Activated CD8-positive, alpha-beta memory T cell treated with anti-CD3 and anti-CD28 coated beads, Interleukin-2, amount 50 U/mL, for 1 hour (primary cell): Measurements from ENCODE around the gene RGS9.
"Not testable (repeated sequence)": the region's sequence is repeated elsewhere in the genome, so short reads cannot be mapped to it uniquely, and the experiment has no call there.

Source experiments
- DNase-seq: peaks from one replicate; pipeline ENCODE4 v3.0.0-alpha.2; 2020; ENCODE audit errors: extremely low read depth

The RGS9 gene

DNA sequence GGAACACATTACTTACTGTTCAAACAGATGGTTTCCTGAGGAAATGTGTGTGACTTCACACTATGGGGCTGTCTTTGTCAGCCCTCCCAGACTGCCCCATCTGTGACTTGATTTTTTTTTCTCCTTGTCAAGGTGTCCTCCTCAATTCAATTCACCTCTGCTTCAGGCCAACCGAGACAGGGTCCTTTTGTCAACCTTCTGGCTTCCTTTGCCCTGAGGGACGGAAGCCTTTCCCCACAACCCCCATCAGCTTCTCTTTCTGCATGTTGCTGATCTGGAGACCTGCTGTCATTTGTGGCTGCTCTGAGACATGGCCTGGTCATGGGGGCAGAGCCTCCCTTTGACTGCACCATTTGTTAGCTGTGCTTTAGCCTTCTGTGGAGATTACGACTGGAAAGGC lies 21.3 kb upstream of the RGS9 start:
- no peak for DNase-seq

DNA sequence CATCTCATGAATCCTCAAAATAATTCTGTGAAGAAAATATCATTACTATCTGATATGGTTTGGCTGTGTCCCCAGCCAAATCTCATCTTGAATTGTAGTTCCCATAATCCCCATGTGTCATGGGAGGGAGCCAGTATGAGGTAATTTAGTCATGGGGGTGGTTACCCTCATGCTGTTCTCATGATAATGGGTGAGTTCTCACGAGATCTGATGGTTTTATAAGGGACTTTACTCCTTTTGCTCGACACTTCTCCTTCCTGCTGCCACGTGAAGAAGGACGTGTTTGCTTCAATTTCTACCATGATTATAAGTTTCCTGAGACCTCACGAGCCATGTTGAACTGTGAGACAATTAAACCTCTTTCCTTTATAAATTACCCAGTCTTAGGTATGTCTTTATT lies 20.7 kb upstream of the RGS9 start:
- DNase-seq, result not testable (repeated sequence)

DNA sequence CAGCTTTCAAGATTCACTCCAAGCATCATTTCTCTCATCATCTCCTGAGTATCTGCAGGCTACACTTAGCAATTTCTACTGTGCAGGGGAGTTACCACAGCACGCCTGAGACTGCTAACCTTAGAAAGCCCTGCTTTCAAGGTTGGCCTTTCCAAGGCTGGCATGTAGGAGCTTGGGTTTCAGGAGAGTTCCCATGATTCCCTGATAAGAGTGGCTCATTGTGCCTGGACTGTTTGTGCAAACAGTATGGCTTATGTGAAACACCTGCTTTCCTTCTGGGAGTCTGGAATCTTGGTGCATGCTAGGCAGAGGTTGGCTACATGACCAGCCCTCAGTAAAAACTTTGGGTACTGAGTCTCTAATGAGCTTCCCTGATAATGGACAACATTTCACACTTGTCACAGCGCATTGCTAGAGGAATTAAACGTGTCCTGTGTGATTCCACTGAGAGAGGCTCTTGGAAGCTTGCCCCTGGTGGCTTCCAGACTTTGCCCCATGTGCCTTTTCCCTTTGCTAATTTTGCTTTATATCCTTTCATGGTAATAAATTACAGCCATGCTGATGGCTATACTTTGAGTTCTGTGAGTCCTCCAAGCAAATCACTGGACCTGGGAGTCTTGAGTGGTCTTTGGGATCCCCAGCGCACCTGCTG lies 19.7 kb upstream of the RGS9 start:
- no peak for DNase-seq

DNA sequence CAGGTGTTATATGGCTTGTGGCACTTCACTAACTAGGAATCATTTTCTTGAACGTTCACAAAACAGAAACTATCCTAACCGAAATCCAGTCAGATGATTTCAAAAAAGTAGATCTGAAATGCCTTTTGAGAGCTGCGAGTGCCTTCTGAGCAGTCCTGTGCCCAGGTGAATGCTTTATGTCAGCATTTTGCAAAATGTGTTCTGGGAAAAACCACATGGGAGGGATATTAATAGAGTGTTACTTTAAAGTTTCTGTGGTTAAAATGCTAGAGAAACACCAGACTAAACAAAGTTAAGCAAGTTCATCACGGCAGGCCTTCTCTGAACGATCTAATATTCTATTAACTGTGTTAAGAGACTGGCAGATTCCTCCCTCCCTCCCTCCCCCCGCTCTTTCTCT lies 15.8 kb upstream of the RGS9 start:
- no peak for DNase-seq

DNA sequence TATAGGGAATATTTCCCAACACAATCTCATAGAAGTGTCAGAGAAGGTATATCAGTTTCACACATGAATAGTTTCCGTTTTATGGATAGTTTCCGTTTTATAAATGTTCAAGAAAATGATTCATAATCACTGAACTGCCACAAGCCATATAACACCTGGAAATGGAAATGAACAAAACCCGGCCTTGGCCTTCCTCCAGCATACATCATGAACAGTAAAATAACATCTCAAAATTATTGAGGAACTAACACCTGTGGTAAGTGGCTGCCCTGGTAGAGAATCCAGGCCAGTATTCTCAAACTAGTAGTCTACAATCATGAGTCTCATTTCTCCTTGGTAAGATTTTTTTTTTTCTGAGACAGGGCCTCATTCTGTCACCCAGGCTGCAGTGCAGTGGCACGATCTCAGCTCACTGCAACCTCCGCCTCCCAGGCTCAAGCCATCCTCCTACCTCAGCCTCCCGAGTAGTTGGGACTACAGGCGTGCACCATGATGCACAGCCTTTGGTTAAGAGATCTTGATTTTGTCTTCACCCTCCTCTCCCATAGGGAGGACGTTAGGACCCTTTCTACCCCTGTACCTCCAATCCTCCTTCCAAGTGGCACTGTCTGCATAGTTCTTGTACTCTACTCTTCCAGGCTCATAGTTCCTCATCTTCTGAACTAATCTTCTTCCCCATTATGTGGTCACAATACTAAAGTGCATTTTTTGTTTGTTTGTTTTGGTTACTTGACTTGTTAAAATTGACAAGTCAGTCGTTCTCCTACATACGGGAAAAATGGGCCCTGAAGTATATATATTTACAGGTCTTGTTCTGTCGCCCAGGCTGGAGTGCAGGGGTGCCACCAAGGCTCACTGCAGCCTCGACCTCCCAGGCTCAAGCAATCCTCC lies 15.0 kb upstream of the RGS9 start:
- no peak for DNase-seq

DNA sequence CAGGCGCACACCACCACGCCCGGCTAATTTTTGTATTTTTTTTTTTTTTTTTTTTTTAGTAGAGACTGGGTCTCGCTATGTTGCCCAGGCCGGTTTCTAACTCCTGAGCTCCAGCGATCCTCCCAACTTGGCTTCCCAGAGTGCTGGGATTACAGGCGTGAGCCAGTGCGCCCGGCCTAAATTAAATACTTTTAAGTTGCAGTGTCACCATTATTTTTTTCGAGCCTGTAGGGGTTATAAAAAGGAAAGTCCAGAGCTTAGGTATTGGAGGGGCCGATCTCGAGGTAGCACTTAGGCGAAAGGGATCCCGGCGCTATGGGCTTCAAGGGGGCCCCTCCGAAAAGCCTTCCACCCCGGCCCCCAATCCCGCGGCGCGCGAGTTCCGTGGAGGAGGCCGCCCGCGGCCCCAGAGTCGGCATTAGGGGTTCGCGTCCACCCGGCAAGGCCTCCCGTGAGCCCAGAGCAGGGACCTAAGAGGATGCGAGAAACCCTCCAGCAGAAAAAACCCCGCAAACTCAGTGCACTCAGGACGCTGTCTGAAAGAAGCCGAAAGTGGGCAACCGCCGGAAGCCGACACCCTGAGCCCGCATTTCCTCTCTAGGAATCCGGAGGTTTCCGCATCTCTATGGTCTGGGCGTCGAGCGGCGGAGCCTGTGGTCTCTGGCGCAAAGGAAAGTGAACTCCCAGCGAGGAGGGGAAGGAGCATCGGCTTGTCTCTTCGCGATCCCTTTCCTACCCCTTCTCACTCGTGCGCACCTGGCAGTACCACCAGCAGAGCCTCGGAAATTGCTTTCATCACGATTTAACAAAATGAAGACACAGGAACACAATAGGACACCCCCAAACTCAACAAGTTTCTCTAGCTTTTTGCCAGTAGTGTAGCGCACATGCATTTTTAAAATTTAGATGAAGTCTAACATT lies 14.1 kb upstream of the RGS9 start:
- peak; percentile 62 for DNase-seq

DNA sequence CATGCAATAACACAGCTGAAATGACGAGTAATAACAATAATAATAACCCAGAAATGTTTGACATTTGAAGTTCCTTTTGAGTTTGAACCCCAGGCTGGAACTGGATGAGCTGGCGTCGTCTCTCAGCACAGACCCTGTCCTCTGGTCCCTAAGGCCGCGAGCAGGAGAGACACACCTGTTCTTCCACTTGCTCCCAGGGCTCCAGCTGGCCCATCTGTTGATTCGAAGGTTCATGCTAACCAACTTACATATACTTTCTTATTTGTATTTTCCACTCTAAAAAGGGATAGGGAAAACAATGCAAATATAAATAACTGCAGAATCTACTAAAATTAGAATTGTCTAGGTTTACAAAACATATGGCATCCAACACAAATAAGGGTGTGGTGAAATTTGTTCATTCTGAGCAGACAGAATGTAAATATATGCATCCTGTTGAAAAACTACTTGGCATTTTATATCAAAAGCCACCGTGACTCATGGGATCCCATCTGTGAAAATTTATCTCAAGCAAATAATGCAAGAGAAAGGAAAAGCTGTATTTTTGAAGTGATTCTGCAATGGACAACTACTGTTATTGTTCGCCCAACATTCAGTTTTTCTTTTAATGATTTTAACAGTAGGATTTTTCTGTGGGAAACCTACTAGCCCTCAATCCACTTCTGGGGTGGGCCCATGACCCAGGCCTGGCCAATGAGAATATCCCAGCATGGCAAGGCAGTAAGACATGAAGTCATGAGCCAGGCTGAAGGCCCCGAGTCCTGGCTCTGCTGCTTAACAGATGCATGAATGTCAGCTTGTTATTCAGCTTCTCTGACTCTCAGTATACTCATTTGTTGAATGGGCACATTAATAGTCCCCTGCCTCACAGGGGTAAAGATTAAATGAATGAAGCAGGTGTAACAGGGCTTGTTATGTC lies 13.2 kb upstream of the RGS9 start:
- DNase-seq, result no peak

DNA sequence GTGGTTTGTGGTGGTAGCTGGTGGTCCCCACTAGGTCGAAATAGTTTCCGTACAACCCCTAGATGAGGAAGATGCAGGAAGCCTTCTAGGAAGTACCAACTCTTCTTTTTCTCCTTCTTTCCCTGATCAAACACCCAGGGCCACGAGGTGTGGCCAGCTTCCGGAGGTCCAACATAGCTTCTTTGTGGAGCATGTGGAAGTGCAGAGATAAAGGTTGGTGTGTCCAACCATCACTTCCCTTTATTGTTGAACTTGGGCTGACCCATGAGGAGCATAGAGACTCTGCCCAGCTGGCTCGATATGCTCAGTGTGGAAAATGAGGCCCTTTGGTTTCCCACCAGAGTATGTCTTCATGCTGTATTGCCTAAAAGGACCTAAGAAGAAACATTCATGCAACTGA lies 6.3 kb upstream of the RGS9 start:
- DNase-seq, result no peak

DNA sequence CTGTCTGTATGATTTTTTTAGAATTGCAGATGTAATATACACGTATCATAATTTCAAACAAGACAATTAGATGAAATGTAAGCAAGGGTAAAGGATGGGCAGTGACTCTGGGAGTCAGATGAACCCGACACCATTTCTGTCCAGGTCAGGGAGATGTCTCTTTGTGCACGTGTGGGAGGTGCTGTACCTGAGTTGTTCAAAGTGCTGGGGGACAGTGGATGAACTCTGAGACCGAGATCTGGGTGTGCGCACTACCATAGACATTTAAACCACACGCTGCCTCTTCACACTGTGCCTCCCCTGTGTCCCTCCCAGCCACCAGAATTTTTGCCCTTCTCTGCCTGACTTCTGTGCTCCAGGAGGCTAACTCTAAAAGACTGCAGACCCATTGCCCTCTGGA lies 5.9 kb upstream of the RGS9 start:
- no peak for DNase-seq

DNA sequence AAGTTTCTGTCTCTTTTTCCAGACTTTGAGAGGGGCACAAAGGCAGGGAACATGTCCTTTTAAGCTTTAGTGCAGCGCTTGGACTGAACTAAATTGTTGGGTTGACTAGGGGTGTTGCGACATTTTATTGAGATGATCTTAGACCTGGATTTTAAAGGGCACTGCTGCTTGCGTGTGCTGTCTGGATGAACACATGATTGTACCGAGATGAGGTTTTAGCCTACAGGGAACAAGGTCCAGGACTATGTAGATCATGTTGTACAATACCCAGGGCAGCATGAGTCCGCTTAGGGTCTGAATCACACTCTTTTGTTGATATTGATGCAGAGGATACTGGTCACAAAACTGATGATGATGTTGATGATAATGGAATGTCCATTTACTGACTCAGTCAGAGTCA lies 5.2 kb upstream of the RGS9 start:
- no peak for DNase-seq

DNA sequence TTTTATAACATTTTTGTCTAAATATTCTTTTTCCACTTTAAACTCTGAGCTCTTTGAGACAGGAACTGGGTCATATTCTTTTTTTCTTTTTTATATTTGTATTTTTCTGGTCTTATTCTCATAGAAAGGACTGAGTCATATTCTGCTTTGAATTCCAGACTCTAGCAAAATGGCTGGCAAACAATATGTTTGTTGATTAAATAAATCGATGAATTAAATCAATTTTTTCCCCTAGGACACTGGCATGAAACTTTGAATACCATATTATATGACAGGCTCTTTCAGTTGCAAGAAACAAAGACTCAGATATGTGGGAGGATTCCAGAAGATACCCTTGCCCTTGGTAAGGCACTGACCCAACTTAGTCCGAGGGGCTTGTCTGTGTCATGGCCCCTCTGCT lies 3.1 kb upstream of the RGS9 start:
- DNase-seq, result no peak

DNA sequence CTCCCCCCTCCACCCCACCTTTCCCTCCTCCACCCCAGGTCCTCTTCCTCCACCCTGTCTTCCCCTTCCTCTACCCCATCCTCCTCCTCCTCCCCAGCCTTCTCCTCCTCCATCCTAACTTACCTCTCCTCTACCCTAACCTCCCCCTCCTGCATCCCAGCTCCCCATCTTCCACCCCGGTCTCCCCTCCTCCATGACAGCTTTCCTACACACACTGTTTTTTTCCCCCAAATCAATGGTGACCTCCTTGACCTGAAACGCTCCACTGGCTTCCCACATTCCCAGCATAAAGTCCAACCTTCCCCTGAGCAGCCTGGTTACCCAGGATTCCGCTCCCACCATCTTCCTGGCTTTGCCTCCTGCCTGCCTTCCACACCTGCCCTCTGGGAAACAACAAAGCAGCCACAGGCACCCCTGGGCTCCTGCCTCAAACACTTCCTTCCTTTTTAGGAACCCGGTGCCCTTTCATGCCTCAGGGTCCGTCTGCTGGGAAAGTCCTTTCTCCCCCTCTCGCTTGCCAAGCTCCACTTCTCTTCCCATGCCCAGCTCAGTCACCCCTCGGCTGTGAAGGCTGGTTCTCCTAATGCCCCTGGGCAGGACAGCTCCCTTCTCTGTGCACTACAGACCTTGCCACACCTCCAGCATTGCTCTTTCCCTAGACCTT lies 2.1 kb downstream of the RGS9 start:
- no peak for DNase-seq

DNA sequence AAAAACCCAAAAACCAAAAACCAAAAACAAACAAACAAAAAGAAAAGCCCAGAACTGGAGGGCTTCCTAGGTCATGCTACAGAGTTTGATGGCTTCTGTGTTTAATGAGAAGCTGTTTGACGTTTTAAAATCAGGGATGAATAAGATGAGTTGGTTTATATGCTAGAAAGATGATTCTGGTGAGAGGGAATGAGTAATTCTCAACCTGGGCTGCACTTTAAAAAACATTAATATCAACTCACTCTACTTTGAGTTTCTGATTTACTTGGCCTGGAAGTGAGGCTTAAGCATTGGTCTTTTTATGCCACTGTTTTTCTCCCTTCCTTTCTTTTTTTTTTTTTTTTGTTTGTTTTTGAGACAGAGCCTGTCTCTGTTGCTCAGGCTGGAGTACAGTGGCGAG lies 5.1 kb downstream of the RGS9 start:
- DNase-seq, result no peak

DNA sequence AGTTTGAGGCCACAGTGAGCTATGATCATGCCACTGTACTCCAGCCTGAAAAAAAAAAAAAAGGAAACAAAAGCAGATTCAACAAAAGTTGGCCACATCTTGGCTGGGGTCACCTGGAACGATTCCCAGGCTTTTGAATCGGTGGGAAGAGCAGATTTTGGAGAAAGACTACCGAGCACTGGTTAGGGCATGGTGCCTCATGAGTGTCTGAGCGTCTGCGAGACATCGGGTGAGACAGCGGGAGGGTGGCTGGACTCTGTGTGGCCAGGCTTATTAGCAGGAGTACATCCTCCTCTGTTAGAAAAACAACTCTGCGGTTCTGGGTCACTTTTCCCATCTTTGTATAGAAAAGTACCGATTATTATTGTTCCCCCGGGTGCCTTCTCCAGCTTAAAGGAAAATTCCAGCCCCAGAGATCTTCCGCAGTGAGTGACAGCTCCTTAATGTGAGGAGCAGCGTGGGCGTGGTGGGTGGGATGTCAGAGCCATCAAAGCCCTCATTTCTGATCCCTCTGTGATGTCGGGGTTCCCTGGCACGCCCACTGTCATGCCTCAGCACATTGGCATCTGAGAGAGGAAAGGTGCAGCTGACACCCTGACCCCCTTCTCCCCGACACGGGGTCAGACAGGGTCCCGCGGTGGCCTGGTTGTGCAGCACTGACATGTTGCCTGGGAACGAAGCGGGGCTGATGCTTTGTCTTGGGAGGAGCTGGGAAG lies 6.9 kb downstream of the RGS9 start:
- DNase-seq, result no peak

DNA sequence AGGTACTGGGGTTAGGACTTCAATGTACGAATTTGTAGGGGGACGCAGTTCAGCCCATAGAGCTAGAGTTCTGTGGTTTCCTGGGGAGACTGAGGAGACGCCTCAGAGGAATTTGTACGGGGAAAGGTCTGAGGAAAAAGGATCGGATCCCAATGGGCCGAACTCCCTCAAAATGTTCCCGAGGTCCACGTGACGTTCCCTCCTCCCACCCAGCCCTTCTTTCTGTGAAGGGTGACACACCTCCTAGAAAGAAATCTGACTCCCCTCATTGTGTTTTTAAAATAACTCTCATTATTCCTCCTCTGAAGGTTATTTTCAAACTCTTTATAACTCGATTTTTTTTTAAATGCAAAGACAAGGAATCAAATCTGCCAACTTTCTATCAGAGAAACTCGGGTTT lies 8.6 kb downstream of the RGS9 start:
- DNase-seq, result no peak

DNA sequence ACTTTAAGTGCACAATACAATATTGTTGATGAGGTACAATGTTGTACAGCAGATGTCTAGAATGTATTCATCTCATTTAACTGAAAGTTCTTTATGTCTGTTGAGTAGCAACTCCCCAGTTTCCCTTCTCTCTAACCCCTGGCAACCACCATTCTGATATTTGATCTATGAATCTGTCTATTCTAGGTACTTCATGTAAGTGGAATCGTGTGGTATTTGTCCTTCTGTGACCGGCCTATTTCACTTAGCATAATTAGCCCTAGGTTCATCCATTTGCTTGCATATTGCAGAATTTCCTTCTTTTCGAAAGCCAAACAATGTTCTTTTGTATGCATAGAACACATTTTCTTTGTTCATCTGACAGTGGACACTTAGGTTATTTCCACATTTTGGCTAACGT lies 10.8 kb downstream of the RGS9 start:
- DNase-seq, result no peak

DNA sequence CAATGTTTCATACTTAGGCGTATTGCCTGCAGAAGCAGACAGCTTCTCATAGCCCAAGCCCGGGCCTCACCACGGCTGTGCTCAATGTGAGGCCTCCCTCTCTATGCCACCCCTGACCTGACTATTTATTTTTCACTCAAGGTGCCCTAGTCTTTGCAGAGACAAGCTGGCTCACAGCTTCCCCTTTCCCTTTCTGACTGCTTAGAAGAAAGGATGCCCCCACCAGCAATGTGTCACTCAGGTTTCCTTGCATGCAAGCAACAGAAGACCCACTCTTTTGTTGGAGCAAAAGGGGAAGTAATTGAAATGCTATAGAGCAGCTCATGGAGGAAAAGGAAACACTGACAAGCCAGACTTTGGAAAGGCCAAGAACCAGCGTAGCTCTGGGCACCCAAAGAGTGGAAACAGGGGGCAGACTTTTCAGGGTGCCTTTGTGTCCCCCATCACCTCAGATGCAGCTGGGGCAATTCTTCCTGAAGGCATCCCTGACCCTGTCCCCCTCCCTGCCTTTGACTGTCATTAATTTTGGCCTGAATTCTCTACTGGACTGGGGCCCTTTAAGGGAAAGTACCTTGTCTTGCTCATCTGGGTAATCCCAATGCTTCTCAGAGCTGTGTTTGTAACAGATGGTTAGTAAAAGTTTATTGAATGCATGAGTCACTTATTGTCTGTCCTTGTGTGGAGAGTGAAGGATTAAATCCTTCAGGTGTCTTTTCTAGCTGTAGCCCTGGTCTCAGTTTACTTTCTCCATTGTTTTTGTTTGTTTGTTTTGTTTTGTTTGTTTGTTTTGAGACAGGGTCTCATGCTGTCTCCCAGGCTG lies 17.8 kb downstream of the RGS9 start:
- no peak for DNase-seq

DNA sequence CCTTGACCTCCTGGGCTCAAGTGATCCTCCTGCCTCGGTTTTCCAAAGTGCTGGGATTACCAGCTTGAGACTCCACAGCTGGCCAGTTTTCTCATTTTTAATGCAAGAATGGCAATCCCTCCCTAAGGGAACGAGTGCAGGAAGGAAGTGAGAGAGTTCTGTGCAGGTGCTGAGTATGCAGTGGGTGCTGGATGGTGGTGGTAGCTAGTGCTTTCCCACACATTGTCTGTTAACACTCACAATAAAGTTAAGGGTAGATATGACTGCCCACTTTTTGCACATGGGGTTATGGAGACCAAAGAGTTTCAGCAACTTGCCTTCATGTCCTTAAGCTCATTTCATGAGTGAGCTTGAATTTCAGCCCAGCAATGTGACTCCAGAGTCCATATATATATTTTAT lies 18.5 kb downstream of the RGS9 start:
- no peak for DNase-seq

DNA sequence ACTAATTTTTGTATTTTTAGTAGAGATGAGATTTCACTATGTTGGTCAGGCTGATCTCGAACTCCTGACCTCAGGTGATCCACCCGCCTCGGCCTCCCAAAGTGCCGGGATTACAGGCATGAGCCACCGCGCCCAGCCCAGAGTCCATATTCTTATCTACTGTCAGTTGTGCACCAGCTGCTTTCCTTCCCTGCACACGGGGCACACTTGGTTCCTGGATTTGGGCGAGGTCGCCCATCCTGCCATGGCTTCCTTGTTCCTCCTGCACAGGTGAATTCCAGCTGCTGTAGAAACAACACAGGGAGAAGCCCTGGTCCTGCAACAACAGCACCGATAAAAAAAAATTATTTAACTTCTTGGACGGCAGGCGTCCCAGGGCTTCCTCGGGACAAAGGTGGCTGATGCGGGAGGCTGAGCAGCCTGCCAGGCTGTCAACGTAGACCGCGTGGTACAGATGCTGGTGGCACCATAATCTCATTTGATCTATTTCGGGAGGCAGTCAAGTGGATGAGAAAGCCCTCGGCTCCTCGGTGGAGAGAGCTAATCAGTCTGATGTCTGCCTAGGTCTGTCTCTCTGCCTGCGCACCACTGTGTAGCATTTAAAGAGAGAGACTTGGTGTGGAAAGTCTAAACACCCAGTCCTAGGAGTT lies 19.1 kb downstream of the RGS9 start:
- no peak for DNase-seq
